Vagina (tissue), 2 donors: ENCODE measurements around the gene TYW5. TPM values are rescaled to one million over a fixed set of nuclear protein-coding genes. Genes with fewer than 3 reads are reported as not detected.

ENCODE experiments used
- DNase-seq, 2 donors: peaks; one replicate each; pipeline ENCODE4 v3.0.0-alpha.2; 2017; ENCODE audit errors: extremely low spot score in 2 of 2
- H3K27ac ChIP-seq: fragments of 200-600 bp; sonication (generic); one replicate; pipeline ENCODE4 v1.5.1; 2019
- H3K27me3 ChIP-seq: fragments of 200-600 bp; sonication (generic); one replicate; pipeline ENCODE4 v1.5.1; 2019
- H3K36me3 ChIP-seq, 2 donors: fragments of 200-600 bp; sonication (generic); one replicate each; pipeline ENCODE4 v1.5.1; 2017 to 2019
- H3K4me1 ChIP-seq: fragments of 200-600 bp; sonication (generic); one replicate; pipeline ENCODE4 v1.5.1; 2019
- H3K4me3 ChIP-seq, 2 donors: fragments of 200-600 bp; sonication (generic); 1 replicate in 1 of 2; 2 replicates in 1 of 2; pipeline ENCODE4 v1.5.1; 2016 to 2019
- H3K9me3 ChIP-seq: fragments of 200-600 bp; sonication (generic); one replicate; pipeline ENCODE4 v1.5.1; 2019
- CTCF ChIP-seq, 3 experiments: fragments of 450-650 bp in 2 of 3; fragments of 200-600 bp in 1 of 3; sonication (generic) in 1 of 3; IDR thresholded peaks; one replicate each; pipeline ENCODE4 v1.5.1; 2017 to 2019; ENCODE audit warnings: antibody characterized with exemption in 3 of 3, mild to moderate bottlenecking in 2 of 3, moderate library complexity in 2 of 3
- POLR2A ChIP-seq, 2 donors: fragments of 450-650 bp; IDR thresholded peaks; one replicate each; pipeline ENCODE4 v1.6.1; 2017; ENCODE audit warnings: antibody characterized with exemption in 2 of 2, mild to moderate bottlenecking in 2 of 2, moderate library complexity in 2 of 2
- POLR2AphosphoS5 ChIP-seq, 2 donors: sonication (generic); formaldehyde crosslinking; IDR thresholded peaks; one replicate each; pipeline ENCODE4 v1.9.0; 2017; ENCODE audit warnings: antibody characterized with exemption in 2 of 2, mild to moderate bottlenecking in 2 of 2, low read depth in 1 of 2; ENCODE audit not compliant: insufficient read depth in 1 of 2
- intact Hi-C: fragments of 100-400 bp; cut with DNase I; formaldehyde crosslinking; loops from one replicate; pipeline ENCODE4 v1.15.1; 2023
- total RNA-seq: library from RNA; depleted of rRNA; stranded (reverse); fragments of >200 nt; gene quantifications from one replicate; pipeline ENCODE4 v1.2.3, GENCODE V29; 2016

Gene TYW5
- total RNA-seq = 5.2 TPM

DNA sequence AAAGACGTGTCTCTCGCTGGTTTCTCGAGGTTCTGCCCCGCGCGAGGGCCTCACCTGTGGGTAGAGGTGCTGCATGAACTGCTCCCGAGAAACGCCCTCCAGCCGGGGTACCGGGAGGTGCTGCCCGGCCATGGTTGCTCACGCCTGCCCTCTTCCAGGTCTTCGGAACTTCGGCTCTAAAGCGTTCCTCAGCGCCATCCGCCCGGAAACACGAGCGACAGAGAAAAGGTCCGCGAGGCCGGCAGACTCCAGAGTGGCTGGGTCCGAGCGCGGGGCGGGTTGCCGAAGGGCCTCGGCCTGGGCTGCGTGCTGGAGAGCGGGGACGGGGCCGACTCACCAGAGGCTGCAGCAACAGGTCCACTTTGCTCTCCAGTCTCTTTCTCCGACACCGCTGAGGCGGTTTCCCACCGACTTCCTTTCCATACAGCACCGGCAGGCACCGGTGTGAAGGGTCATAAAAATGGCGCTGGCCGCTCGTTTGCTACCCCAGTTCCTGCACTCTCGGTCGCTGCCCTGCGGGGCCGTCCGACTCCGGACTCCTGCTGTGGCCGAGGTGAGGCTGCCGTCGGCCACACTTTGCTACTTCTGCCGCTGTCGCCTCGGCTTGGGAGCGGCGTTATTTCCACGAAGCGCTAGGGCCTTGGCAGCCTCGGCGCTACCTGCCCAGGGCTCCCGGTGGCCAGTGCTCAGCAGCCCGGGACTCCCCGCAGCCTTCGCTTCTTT, at the start of gene TYW5, which contains the start of gene MAIP1:
Gene TYW5 (minus strand): TSS at position 153 of the 723 bp plus-strand sequence. CDS start 21 bp downstream, at position 132.
Gene MAIP1 (plus strand): TSS at position 244 of the 723 bp plus-strand sequence. CDS start 217 bp downstream, at position 461.
- Histone ChIP-seq H3K27me3 (no peaks in the 10 kb centered on the region), H3K4me1 (peaks cover 49% of the 10 kb centered on the region), H3K36me3 (peaks cover 0 to 13% of the 10 kb centered on the region in 2 donors), H3K27ac (peak within 1 kb of the TSS; percentile 84), H3K9me3 (no peaks in the 10 kb centered on the region), H3K4me3 (peak within 1 kb of the TSS; percentile 87 to 95)
- TF ChIP-seq POLR2AphosphoS5 (IDR thresholded peaks at IDR 0.05; ENCODE audit: insufficient read depth in 1 of 2, low read depth in 1 of 2) (peak; percentile 83 to 91), CTCF (IDR thresholded peaks at IDR 0.05) (peak in 1 of 3 experiments; percentile 38), POLR2A (IDR thresholded peaks at IDR 0.05) (no peak)
- DNase-seq = no peak
- intact Hi-C loops = no loop called here

DNA sequence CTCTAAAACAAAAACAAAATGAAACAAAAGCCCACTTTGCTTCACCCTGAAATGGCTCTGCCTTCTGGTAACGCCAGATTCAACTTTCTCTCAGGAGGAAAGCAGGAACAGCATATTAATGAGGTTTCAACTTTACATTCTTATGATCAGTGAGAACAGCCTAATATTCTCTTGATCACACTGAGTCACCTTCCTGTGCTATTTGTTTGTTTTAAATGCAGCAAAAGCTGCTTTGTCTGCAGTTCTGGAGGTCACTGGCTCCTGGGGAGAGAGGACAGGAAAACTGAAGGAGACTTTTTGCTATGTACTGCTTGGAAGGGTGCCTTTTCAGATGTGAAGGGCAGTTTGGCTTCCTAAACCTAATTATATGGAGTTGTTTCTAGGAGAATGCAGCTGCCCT, 48.2 kb upstream of the TYW5 start:
- no peak overlapping the region for H3K27ac ChIP-seq
- no peak overlapping the region for H3K4me3 ChIP-seq
- intact Hi-C loops = no loop called here
- H3K9me3 ChIP-seq = no peaks in the 10 kb centered on the region
- no peak for DNase-seq
- TF ChIP-seq CTCF (IDR thresholded peaks at IDR 0.05) (no peak), POLR2A (IDR thresholded peaks at IDR 0.05) (no peak), POLR2AphosphoS5 (IDR thresholded peaks at IDR 0.05; ENCODE audit: insufficient read depth in 1 of 2, low read depth in 1 of 2) (no peak)
- no peaks in the 10 kb centered on the region for H3K27me3 ChIP-seq
- no peaks in the 10 kb centered on the region for H3K4me1 ChIP-seq
- H3K36me3 ChIP-seq = no peaks in the 10 kb centered on the region

DNA sequence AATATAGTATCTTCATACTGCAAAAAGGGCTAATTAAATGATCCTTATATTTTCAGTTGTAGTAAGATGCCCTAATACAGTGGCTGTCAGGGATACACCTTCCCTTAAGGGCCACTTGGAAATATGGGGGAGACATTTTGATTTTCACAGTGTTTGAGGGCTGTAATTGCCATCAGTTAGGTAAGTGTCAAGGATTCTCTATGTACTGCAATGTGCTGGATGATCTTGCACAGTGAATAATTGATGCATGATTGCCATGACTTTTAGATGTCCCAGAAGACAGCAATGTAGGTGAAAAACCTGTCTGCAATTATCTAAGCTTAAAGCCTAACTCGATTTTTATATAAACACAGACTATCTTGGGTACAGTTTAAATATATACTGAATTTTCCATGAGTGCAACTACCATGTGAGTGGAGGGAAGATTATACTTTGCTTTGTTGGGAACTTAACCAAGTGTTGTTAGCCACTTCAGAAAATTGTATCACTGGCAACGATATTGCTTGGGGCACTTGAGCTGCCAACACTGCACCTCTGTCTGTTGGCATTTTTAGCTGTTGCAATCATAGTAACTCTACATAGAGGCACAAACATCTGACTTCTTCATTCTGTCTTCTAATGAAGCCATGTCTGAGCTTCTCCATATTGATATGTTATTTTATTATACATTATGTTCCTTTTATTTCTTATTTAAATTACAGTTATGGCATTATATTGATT, 45.3 kb upstream of the TYW5 start:
- Histone ChIP-seq H3K36me3 (no peaks in the 10 kb centered on the region), H3K27me3 (no peaks in the 10 kb centered on the region), H3K4me3 (no peak overlapping the region), H3K27ac (no peak overlapping the region), H3K9me3 (no peaks in the 10 kb centered on the region), H3K4me1 (no peaks in the 10 kb centered on the region)
- TF ChIP-seq POLR2AphosphoS5 (IDR thresholded peaks at IDR 0.05; ENCODE audit: insufficient read depth in 1 of 2, low read depth in 1 of 2) = no peak
- no peak for TF ChIP-seq POLR2A (IDR thresholded peaks at IDR 0.05)
- no peak for TF ChIP-seq CTCF (IDR thresholded peaks at IDR 0.05)
- no peak for DNase-seq
- intact Hi-C loops = no loop called here

- no peak for DNase-seq
Observed at GRCh38 chr2:199999166-199999565, 43.9 kb upstream of the TYW5 start.

More at GRCh38 chr2:199999166-199999565, 43.9 kb upstream of the TYW5 start:
- TF ChIP-seq POLR2A (IDR thresholded peaks at IDR 0.05) (no peak), CTCF (IDR thresholded peaks at IDR 0.05) (no peak), POLR2AphosphoS5 (IDR thresholded peaks at IDR 0.05; ENCODE audit: insufficient read depth in 1 of 2, low read depth in 1 of 2) (no peak)
- intact Hi-C loops = no loop called here
- Histone ChIP-seq H3K4me1 (no peaks in the 10 kb centered on the region), H3K4me3 (no peak overlapping the region), H3K27me3 (no peaks in the 10 kb centered on the region), H3K9me3 (no peaks in the 10 kb centered on the region), H3K36me3 (no peaks in the 10 kb centered on the region), H3K27ac (no peak overlapping the region)
